ENCODE results near the gene HK2.
"Not testable (repeated sequence)": the region's sequence is repeated elsewhere in the genome, so short reads cannot be mapped to it uniquely, and the experiment has no call there.

HK2 gene

DNA sequence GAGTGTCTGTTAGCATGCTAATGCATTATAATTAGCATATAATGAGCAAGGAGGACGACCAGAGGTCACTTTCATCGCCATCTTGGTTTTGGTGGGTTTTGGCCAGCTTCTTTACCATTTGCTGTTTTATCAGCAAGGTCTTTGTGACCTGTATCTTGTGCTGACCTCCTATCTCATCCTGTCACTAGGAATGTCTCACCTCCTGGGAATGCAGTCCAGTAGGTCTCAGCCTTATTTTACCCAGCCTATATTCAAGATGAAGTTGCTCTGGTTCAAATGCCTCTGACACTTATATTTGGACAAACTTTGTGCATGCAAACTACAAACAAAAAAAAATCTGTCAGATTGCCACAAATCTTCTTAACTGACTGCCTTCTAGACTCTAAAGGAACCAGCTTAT is 66.3 kb downstream of the HK2 start:
- not testable (repeated sequence) for DNase-seq

DNA sequence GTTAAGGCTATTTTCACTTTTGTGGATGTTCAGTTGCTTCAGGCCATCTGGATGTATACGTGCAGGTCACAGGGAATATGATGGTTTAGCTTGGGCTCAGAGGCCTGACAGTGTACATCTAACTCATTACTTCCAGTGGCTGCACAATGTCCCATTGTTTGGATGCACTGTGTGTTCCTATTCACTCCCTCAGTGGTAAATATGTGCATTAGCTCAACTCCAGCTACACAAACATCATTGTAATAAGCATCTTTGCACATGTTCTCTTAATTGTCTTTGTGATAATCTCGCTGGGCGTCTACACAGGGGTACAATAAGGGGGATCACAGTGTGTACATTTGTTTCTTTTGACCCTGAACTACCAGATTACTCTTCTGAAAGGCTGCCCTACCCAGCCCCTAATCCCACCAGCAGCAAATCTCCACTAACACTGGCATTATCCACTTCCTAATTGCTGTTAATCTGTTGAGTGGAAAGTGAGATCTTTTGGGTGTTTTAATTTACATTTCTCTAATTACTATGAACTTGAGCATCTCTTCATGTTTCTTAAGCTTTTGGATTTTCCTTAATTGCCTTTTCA is 68.4 kb downstream of the HK2 start:
- DNase-seq, result no peak

DNA sequence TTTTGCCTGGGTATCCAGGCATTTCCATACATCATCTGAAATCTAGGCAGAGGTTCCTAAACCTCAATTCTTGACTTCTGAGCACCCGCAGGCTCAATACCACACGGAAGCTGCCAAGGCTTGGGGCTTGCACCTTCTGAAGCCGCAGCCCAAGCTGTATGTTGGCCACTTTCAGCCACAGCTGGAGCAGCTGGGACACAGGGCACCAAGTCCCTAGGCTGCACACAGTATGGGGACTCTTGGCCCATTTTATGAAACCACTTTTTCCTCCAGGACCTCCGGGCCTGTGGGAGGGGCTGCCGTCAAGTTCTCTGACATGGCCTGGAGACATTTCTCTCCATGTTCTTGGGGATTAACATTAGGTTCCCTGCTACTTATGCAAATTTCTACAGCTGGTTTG is 72.5 kb downstream of the HK2 start:
- no peak for DNase-seq

DNA sequence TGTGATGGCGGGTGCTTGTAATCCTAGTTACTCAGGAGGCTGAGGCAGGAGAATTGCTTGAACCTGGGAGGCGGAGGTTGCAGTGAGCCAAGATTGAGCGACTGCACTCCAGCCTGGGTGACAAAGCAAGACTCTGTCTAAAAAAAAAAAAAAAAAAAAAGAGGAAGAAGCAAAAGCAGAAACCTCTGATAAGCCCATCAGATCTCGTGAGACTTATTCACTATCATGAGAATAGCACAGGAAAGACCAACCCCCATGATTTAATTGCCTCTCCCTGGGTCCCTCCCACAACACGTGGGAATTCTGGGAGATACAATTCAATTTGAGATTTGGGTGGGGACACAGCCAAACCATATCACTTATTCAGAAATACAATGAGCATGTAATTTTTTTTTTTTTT is 73.6 kb downstream of the HK2 start:
- peak in 1 of 2 donors; percentile 38 for DNase-seq

DNA sequence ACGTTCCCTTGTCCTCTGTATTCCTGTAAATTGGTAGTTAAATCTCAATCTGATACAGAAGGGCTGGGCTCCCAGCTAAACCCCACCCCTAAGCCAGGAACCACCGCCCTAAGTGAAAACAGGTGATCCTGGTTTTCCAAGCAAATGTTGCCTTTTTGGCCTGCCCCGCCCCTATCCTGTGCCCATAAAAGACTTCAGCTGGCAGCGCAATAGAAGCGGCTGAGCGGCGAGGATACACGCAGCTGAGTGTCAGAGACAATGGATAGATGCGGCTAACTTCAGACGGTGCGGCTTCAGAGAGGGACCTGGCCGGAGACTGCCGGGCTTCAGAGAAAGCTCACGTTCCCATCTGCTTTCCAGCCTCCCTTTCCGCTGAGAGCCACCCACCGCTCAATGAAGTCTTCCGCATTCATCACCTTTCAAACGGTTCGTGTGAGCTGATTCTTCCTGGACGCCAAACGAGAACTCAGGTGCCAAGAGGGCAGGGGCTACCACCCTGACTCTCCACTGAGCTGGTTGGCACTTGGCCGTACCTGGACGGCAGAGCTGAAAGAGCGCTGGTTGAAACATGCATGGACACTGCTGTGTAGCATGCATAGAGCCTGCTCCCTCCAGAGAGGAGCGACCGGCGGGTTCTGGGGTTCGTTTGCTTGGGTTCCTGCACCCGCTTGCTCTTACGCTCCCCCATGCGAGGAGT is 75.0 kb downstream of the HK2 start:
- DNase-seq, result no peak

DNA sequence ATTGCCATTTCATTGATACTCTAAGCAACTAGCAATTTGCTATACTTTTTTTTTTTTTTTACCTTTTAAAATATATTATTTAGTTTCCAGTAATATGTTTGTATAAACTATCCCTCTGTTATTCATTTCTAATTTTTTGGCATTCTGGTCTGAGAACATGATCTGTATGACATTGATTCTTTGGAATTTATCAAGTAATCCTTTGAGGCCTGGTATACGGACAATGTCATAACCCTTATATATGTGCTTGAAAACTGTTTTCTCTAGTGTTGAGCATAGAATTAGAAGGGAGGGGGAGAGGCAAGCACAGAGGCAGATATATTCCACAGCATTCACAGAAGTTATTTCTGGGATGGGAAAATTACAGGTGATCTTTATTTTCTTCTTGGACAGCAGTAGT is 76.3 kb downstream of the HK2 start:
- no peak for DNase-seq

DNA sequence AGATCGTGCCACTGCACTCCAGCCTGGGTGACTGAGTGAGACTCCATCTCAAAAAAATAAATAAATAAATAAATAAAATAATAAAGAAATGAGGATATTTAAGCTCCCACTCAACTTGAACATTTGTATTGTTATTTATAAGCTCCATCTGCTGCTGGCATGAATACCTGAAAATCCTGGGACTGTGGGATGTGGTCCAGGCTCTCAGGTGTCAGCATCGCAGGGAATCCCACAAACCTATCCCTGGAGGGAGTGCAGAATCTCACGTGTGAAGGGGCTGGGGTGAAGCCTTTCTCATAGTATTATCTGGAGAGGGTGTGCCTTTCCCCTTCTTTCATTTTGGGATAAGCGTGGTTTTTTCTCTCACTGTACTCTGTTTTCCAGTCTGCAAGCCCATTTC is 77.1 kb downstream of the HK2 start:
- DNase-seq, result no peak

DNA sequence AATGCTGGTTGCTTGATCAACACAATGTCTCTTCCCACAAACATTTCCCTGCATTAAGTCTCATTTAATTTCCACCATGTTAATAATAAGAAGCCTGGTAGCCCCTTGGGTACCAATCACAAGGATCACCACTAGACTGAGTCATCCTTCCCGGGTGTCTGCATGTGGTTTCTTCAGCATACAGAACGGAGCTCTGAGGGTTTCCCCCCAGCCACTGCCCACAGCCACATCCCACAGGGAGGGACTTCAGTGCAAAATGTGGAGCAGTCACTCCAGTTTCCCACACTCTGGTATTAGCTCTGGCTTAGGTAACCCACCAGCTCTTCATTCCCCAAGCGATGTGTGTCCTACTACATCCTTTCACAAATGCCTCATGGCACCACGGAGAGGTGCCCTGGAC is 81.8 kb downstream of the HK2 start:
- DNase-seq, result peak in 1 of 2 donors; percentile 35

DNA sequence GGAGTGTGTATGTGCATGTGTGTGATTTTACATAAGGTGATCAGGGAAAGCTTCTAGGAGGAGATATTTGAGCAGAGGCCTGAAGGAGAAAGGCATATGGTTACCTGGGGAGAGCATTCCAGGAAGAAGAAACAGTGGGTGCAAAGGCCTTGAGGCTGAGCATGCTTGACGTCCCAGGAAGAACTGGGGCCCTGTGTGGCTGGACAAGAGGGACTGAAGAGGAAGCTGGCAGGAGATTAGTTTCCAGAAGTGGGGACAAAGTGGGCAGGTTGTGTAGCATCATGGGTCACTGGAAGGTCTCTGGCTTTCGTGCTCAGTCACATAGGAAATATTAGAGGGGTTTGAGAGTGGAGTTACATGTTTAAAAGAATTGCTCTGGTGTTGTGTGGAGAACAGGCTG is 82.5 kb downstream of the HK2 start:
- DNase-seq, result no peak

DNA sequence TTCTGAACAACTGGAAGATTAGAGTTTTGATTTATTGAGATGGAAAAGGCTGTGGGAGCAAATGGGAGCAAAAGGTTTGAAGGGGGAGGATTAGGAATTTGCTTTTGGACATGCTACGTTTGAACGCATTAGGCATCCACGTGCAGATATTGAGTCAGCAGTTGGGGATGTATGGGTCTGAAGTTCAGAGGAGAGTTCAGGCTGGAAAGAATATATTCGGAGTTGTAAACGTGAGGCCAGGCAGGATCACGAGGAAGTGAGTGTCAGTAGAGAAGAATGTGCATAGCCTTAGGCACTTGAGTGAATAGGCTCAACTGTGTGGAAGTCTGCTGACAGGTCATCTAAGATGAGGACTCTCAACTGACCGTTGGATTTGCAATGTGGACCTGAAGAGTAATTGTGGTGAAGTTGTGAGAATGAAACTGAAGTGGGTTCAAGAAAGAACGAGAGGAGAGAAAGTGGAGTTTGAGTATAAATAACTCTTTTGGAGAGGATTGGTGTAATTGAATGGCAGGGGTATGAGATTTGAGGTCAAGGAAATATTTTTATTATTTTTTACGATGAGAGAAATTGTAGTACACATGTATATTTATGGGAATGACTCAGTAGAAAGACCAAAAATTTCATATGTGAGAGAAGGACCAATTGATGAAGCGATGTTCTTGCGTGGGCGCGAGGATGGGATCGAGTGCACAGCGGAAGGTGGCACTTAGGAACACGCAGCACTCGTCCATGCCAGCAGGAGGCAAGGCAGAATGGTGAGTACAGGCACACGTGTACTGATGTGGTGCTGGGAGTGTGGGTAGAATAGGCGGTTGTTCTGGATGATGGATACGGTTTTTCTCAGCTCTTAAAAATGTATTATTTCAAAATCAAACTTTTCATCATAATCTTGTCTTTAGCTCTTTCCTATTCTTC is 84.0 kb downstream of the HK2 start:
- no peak for DNase-seq

DNA sequence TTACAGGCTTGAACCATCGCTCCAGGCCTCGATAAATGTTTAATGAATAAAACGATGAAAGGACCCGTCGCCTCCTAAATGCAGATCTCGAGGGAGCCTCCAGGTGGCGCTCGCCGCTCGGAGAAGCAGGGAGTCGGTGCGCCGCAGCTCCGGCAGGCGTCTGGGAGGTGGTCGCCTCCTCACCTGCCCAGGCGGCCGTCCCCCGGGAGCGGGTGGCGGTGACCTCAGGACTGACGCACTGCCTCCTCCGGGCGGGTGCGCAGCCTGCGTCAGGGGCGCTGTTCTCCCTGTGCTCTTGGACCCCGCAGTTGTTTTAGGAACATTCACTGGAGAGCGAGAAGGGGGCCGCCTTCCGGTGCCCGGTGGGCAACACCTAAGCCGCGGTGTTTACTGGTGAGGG is 85.9 kb downstream of the HK2 start:
- DNase-seq, result peak; percentile 22 to 77

DNA sequence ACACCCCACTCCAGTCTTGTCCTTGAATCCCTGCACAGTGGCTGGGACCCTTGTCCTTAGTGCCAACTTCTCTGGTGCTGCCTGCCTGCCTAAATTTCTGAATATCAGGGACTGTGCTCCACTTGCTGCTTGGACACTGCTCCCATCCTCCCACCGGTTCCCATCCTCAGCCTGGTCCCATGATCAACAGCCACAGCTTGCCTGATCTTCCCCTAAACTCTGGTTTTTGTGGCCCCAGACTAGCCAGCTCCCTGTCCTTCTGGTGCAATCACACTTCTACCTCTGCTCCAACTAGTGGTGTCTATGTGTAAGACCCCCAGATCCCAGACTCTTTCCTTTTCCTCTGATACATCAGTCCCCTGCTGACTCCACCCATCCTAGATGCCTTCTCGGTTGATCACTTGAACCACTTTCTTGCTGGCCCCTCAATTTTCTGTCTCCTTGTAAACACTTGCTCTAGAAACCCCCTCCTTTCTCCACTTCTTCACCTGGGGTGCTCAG is 87.4 kb downstream of the HK2 start:
- no peak for DNase-seq

DNA sequence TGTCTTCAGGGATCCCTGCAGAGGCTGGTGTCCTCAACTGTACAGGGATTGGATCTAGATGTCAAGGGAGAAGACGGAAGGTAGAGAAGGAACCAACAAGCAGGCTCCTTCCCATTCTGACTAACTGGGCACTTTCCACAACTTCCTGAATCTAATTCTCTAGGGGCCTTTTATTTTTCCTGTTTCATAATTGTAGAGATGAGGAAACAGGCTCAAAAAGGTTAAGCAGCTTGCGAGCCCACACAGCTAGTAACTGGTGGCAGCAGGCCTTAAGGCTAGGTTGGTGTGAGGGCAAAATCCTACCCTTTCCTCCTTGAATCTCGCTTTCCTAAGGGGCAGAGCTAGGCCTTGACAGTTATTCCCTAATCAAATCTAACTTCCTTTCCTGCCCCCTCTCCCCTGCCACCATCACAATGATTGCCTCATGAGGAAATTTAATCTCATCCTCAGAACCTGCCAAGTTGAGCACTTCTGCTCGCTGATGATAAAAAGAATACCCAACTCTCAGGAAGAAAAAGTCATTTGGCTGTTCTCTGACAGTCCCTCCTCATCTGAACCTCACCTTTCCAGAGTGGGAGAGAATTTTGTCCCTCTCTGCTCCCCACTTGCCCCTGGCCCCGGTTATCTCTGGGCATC is 88.8 kb downstream of the HK2 start:
- DNase-seq, result peak; percentile 79 to 88

DNA sequence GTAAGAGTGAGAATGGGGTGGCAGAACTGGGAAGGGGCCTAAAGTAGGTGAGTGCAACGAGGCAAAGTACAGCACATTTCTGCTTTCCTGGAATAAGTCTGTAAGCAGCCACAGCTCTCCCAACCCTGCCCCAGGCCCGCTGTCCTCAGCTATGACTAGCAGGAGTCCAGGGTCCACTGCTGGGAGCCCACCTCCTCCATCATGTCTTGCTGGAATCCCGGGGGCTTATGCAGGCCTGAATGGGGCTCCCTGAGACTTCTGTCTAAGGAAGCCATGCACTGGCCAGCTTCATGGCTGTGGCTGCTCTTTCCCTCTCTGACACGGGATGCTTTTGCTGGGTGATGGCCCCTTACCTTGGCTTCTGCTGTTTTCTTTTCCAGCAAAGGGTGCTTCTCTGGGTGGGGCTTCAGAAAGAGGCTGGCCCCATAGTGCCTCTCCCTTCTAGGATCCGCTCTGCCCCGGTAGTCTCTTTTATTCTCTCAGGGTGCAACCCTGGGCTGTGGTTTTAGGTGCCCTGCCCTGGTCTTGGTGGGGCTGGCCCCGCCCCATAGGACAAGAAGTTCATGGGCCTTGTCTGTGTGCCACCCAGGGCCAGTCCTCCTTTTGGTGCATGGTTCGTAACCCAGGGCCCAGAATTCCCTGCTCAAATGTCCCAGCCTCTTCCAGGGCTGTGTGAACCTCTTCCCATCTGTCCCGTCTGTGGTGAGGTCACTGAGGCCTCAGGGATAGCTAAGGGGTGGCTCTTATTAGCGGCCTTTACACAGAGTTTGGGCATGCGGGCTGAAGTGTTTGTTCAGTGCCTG is 90.7 kb downstream of the HK2 start:
- DNase-seq, result no peak

DNA sequence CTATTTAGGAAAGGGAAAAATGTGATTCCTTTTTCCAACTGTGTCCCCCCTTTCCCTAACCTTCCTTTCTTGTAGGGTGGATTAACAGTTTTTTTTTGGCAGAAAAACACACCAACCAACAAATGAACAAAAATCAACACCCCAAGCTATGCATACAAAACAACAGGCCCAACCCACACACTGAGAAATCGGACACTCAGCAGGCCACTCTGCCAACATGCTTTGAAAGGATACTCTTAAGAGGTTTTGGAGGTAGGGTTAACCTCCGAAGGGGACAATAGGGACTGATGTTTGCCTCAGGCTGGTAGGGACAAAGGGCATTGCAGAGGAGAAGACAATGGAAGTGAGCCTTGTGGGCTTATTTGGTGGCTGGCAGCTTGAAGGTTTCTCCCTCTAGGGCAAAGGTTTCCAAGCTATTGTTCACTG is 91.4 kb downstream of the HK2 start:
- no peak for DNase-seq

DNA sequence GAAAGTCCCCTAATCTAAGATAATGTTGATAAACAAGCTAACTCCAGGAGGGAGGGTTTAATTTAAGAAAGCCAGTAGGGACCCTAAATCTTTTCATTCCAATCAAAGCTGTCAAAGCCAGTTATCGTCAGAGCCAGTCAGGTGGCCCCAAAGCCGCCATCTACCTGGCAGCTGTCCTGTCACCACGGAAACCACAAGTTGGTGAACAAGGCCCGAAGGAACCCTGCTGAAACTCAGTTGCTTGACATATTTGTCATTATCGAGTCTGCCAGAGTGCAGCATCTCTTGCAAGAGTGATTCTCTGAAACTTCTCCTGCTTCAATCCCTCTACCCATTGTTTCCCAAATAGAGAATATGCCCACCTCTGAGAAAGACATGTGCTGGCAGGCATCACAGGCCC is 93.7 kb downstream of the HK2 start:
- DNase-seq, result no peak

DNA sequence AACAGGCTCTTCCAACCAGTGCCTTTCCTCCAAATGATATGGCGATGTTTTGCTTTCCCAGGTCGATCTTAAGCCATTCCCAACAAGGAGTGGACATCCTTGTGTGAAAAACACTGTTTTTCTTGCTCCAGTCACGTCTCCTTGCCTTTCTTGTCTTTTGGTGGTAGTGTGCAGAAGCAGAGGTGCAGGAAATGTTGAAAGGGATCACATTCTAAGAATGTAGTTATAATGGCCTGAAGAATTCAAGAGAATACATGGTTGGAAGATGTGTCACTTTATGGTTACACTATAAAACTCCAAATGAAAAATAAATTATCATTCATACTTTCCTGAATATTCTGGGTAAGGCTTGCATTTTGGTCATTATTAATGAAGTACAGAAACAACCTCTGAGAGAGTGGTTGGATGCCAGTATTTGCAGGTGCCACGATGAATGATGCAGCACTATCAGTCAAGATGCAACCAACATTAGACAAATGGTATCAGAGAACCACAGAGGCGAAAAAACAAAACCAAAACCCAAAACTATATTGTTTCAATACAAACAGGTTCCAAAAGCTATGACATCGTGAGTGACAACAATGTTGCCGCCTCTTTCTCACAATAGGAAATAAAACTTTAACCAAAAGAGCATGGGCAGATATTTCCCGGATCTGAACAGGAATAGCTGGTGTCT is 97.0 kb downstream of the HK2 start:
- DNase-seq, result no peak

DNA sequence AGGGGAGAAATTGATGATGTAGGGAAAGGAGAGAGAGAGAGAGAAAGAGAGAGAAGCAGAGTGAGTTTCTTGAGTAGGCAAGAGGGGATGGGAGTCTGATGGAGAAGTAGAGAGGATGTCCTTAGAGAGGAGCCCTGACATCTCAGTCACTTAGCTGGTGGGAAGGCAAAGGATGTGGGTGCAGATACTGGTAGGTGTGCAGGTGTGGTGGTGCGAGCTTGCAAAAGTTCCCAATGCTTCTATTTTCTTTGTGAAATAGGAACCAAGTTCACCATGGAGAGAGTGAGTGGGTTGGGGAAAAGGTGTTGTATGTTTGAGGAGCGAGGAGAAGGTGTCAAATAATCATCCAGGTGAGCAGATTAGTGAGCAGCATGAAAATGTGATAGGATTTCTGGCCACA is 98.0 kb downstream of the HK2 start:
- DNase-seq, result no peak

DNA sequence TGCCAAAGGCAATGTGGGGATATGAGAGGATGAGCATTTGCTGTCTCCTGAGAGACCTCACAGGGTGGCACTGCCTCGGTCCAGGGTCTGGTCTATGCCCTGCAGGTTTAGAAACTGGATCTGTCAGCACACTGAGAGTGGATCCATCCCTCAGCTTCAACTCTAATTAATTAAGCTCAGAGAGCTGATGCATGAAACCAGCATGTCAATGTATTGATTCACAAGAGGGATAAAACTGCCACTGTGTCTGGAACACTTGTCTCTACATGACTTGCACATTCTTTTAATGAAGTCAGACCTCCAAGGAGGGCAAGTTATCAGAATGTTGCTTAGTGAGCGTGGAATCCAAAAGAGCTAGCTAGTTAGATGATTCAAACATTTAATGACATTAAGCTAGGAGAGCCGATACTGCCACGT is 102.1 kb downstream of the HK2 start:
- DNase-seq, result no peak

DNA sequence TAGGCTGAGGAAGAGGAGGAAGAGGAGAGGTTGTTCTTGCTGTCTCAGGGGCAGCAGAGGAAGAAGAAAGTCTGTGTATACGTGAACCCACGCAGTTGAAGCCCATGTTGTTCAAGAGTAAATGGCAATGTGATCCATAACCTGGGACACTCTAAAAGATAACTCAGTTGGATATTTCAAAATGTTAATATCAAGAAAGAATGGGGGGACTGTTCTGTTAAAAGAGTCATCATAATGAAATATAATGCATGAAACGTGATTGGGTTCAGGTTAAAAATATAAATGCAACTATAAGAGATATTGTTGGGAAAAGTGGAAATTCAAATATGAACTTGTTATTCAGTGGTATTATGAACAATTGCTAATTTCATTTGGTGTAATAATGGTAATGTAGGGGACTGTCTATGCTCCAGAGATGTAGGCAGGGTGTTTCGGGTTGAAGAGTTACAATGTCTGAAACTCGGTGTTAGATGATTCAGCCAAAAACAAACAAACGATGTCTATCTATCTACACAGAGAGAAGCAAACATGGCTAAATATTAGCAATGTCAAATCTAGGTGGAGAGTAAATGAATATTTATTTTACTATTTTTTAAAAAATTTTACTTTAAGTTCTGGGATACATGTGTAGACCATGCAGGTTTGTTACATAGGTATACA is 103.4 kb downstream of the HK2 start:
- no peak for DNase-seq

DNA sequence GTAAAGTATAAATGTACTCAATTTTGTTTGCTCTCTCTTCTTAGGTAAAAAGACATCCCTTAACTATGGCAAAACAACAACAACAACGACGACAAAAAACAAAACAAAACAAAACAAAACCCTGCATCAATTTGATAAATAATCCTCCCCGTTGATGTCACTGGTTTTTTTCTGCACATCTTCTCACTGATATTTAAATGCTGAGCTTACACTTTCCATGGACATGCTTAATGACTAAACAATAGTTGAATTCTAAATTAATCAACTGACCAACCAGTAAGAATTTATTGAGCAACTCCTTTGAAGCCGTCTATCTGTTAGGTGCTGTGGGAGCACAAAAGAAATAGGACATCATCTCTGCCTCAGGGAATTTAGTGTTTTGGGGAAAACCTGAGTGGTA is 104.3 kb downstream of the HK2 start:
- no peak for DNase-seq
